Measurements from ENCODE around the gene C10orf71.

The C10orf71 gene

GRCh38 chr10:49361735-49362568 lies 63.0 kb downstream of the C10orf71 start:
- no peak for DNase-seq

- no peak for DNase-seq
Measured at GRCh38 chr10:49362596-49363260, 63.8 kb downstream of the C10orf71 start.

- no peak for DNase-seq
Measured at GRCh38 chr10:49363309-49364031, 64.5 kb downstream of the C10orf71 start.

- no peak for DNase-seq
Measured at GRCh38 chr10:49364051-49364450, 65.1 kb downstream of the C10orf71 start.

- no peak for DNase-seq
Measured at GRCh38 chr10:49364747-49365146, 65.8 kb downstream of the C10orf71 start.

GRCh38 chr10:49365275-49365674 lies 66.3 kb downstream of the C10orf71 start:
- DNase-seq = no peak

- DNase-seq = no peak
Measured at GRCh38 chr10:49365675-49366415, 66.9 kb downstream of the C10orf71 start.

- no peak for DNase-seq
Measured at GRCh38 chr10:49366460-49366859, 67.5 kb downstream of the C10orf71 start.

GRCh38 chr10:49367600-49367999 lies 68.6 kb downstream of the C10orf71 start:
- DNase-seq = no peak

- DNase-seq = no peak
Measured at GRCh38 chr10:49368256-49368655, 69.3 kb downstream of the C10orf71 start.

- DNase-seq = no peak
Measured at GRCh38 chr10:49369216-49370162, 70.5 kb downstream of the C10orf71 start.

GRCh38 chr10:49370326-49371100 lies 71.5 kb downstream of the C10orf71 start:
- DNase-seq = no peak

- no peak for DNase-seq
Measured at GRCh38 chr10:49371967-49372366, 73.0 kb downstream of the C10orf71 start.

GRCh38 chr10:49373361-49373760 lies 74.4 kb downstream of the C10orf71 start:
- no peak for DNase-seq

- no peak for DNase-seq
Measured at GRCh38 chr10:49374740-49375139, 75.8 kb downstream of the C10orf71 start.

GRCh38 chr10:49375611-49376010 lies 76.6 kb downstream of the C10orf71 start:
- no peak for DNase-seq
